Activated B cell treated with CpG ODN at 0.5 μM for 24 hours (primary cell): Measurements from ENCODE around the gene CARD10. TPM values are rescaled to one million over a fixed set of nuclear protein-coding genes. Genes with fewer than 3 reads are reported as not detected.
A peak's percentile ranks its signal among the peaks of the same experiment; 100 is the strongest.

Experiments used
- ATAC-seq: fragments of 200-7000 bp; cut with Tn5 transposase; one replicate; pipeline ENCODE4 v1.10.0; 2021; ENCODE audit warnings: low read depth, mild to moderate bottlenecking, moderate library complexity
- CTCF ChIA-PET: fragments of 350-600 bp; sonication (Branson Sonifier 250); formaldehyde crosslinking; loops from one replicate; lab custom pipeline; 2021; ENCODE audit warnings: antibody characterized with exemption; lab: Charles Lee
- POLR2A ChIA-PET: fragments of 350-600 bp; sonication (Branson Sonifier 250); formaldehyde crosslinking; loops from one replicate; lab custom pipeline; 2021; ENCODE audit warnings: antibody characterized with exemption; lab: Charles Lee
- DNase-seq: peaks from one replicate; pipeline ENCODE4 v3.0.0; 2022
- H3K27ac Mint-ChIP-seq: one replicate; pipeline ENCODE4 v1.8.0; 2020; ENCODE audit warnings: mixed read lengths
- H3K27me3 Mint-ChIP-seq: one replicate; pipeline ENCODE4 v1.8.0; 2021; ENCODE audit warnings: mixed read lengths
- H3K36me3 Mint-ChIP-seq: one replicate; pipeline ENCODE4 v1.8.0; 2021; ENCODE audit warnings: low read depth, mixed read lengths
- H3K4me1 Mint-ChIP-seq: one replicate; pipeline ENCODE4 v1.8.0; 2021; ENCODE audit warnings: mixed read lengths
- H3K4me3 Mint-ChIP-seq: one replicate; pipeline ENCODE4 v1.8.0; 2020; ENCODE audit warnings: mild to moderate bottlenecking, mixed read lengths
- H3K9me3 Mint-ChIP-seq: one replicate; pipeline ENCODE4 v1.8.0; 2020; ENCODE audit warnings: mixed read lengths
- CTCF ChIP-seq: fragments of 200-600 bp; IDR thresholded peaks from one replicate; pipeline ENCODE4 v1.8.0; 2022; ENCODE audit warnings: antibody characterized with exemption, mild to moderate bottlenecking
- intact Hi-C: fragments of 100-400 bp; cut with micrococcal nuclease; formaldehyde crosslinking; loops from one replicate; pipeline ENCODE4 v1.15.1; 2024
- total RNA-seq: library from RNA; stranded (reverse); gene quantifications from 2 replicates; pipeline ENCODE4 v1.2.3, GENCODE V29; 2022

CARD10 gene
- total RNA-seq, 1 donor from 2014 or later = not detected

GRCh38 chr22:37563153-37564081 lies 44.2 kb upstream of the CARD10 start:
- Mint-ChIP-seq H3K9me3 (no peaks in the 10 kb centered on the region), H3K4me1 (peaks cover 34% of the 10 kb centered on the region), H3K27me3 (peaks cover 27% of the 10 kb centered on the region), H3K36me3 (no peaks in the 10 kb centered on the region), H3K4me3 (no peak overlapping the region), H3K27ac (peak overlapping the region; percentile 22)
- no peak for TF ChIP-seq CTCF
- DNase-seq (no peak), ATAC-seq (no peak)
- ChIA-PET CTCF (interaction anchor here (1.5 to 11.7 kb wide), 3 partner anchors 19 to 91 kb away, joined by 6 to 255 read pairs (median 7); no protein-coding TSS in a partner anchor), POLR2A (no interaction called here)
- intact Hi-C loops = no loop called here

GRCh38 chr22:37562049-37562875 lies 43.0 kb upstream of the CARD10 start:
- ATAC-seq (no peak), DNase-seq (no peak)
- H3K4me1 Mint-ChIP-seq = peaks cover 31% of the 10 kb centered on the region
- H3K27ac Mint-ChIP-seq = no peak overlapping the region
- no peak for TF ChIP-seq CTCF
- H3K9me3 Mint-ChIP-seq = no peaks in the 10 kb centered on the region
- ChIA-PET CTCF (interaction anchor here (0.8 to 11.7 kb wide), 7 partner anchors 18 to 91 kb away, joined by 3 to 255 read pairs (median 4); no protein-coding TSS in a partner anchor), POLR2A (interaction anchor here (0.5 kb wide), 1 partner anchor 7 kb away, joined by 3 read pairs; no protein-coding TSS in a partner anchor)
- H3K4me3 Mint-ChIP-seq = peak overlapping the region; percentile 48
- intact Hi-C loops = no loop called here
- peaks cover 30% of the 10 kb centered on the region for H3K27me3 Mint-ChIP-seq
- H3K36me3 Mint-ChIP-seq = no peaks in the 10 kb centered on the region

GRCh38 chr22:37561212-37562048 lies 42.2 kb upstream of the CARD10 start:
- peaks cover 22% of the 10 kb centered on the region for H3K4me1 Mint-ChIP-seq
- no peak overlapping the region for H3K27ac Mint-ChIP-seq
- H3K4me3 Mint-ChIP-seq = peak overlapping the region; percentile 55
- TF ChIP-seq CTCF = no peak
- peaks cover 36% of the 10 kb centered on the region for H3K27me3 Mint-ChIP-seq
- H3K36me3 Mint-ChIP-seq = no peaks in the 10 kb centered on the region
- POLR2A ChIA-PET = interaction anchor here (0.5 to 1.0 kb wide), 2 partner anchors 8 to 47 kb away, joined by 3 to 5 read pairs; partner anchors contain the start of gene GGA1
- ATAC-seq = peak; percentile 51
- H3K9me3 Mint-ChIP-seq = no peaks in the 10 kb centered on the region
- CTCF ChIA-PET = interaction anchor here (0.8 to 11.7 kb wide), 6 partner anchors 17 to 90 kb away, joined by 3 to 255 read pairs (median 4); no protein-coding TSS in a partner anchor
- DNase-seq = peak; percentile 70
- intact Hi-C loops = no loop called here

- ATAC-seq (no peak), DNase-seq (peak; percentile 30)
- no peaks in the 10 kb centered on the region for H3K9me3 Mint-ChIP-seq
- H3K27me3 Mint-ChIP-seq = peaks cover 39% of the 10 kb centered on the region
- ChIA-PET CTCF (interaction anchor here (11.7 kb wide), 1 partner anchor 16 kb away, joined by 255 read pairs; no protein-coding TSS in a partner anchor), POLR2A (interaction anchor here (1.0 kb wide), 1 partner anchor 48 kb away, joined by 5 read pairs; the partner anchor contains the start of gene GGA1)
- intact Hi-C loops = no loop called here
- peaks cover 17% of the 10 kb centered on the region for H3K4me1 Mint-ChIP-seq
- no peaks in the 10 kb centered on the region for H3K36me3 Mint-ChIP-seq
- peak overlapping the region; percentile 65 for H3K4me3 Mint-ChIP-seq
- no peak overlapping the region for H3K27ac Mint-ChIP-seq
- no peak for TF ChIP-seq CTCF
Measured at GRCh38 chr22:37560608-37561211, 41.5 kb upstream of the CARD10 start.
